CD4-positive, alpha-beta T cell treated with Interleukin-6 for 4 hours (primary cell): ENCODE measurements around the gene HSBP1.
A peak's percentile ranks its signal among the peaks of the same experiment; 100 is the strongest.

ENCODE experiments used
- DNase-seq: peaks from one replicate; pipeline ENCODE4 v3.0.0-alpha.2; 2020; ENCODE audit warnings: mixed read lengths

Gene HSBP1

GRCh38 chr16:83807710-83808572, at the start of gene HSBP1:
Gene HSBP1, plus strand, starts transcription at chr16:83807978. Its CDS starts 99 bp downstream, at chr16:83808077.
- peak; percentile 94 for DNase-seq

DNA sequence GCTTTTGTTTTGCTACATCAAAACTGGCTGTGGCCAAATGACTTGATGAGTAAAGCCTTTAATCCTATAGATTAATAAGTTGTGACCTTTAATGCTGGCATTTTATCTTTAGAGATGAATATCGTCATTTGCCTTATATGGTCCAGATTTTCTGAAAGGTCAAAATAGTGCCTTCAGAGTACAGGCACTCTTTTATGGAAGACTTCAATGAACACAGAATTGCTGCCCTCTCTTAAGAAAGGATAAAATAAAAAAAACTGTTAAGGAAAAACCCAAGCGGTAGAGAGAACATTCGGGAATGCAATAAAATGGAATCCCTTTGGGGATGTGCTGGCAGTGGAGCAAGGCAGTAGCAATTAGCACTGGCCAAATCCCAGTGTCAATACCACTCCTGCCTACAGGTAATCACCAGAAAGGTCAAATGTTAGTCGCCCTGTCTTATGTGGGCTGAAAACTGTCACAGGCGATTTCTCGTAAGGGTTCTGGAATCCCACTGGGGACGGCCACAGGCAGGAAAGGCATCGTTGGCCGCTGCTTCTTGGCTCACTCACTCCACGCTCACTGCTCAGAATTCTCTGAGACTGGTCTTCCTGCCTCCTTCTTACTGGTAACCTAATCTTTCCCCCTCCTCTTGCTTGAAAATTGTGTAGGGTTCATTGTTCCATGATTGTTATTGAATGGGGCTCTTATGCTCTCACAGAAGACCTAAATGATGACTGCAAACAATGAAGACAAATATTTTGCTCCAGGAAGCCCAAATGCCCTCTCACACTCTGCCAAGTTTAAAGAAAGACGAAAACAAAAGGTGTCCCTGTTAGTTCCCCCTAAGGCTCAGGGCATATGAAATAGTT, 45.4 kb upstream of the HSBP1 start:
- no peak for DNase-seq

DNA sequence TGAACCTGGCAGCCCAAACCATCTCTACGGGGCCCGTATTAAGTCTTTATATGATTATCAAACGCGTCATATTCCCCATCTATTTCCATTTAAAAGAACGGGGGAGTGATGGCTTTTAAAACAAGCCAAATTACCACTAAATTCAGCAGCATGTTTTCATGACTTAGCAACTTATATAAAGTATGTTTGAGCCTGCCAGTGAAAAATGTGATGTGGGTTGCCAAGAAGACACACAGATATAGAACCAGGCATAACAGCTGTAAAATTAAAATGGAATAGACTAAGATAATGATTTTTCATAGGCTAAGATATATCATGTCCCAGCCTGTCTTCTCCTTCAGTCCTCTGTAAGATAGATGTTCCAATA, 44.8 kb upstream of the HSBP1 start:
- no peak for DNase-seq

DNA sequence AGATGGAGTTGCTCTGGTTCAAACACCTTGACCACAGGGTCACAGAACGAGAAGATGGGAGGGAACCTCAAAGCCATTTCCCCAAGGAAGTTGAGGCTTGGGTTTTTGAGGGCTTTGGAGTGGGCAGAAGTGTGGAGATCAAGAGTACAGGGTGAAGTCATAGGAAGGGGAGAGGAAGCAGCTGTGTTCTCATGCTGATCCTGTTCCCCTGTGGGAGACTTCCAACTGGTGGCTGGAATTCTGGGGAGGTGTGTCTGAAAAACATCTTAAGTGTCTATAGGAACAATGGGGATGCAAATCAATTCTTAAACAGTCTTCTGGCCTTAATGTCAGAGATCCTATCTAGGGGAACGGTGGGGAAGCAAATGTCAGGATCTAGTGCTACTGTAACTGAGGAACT, 38.8 kb upstream of the HSBP1 start:
- no peak for DNase-seq

DNA sequence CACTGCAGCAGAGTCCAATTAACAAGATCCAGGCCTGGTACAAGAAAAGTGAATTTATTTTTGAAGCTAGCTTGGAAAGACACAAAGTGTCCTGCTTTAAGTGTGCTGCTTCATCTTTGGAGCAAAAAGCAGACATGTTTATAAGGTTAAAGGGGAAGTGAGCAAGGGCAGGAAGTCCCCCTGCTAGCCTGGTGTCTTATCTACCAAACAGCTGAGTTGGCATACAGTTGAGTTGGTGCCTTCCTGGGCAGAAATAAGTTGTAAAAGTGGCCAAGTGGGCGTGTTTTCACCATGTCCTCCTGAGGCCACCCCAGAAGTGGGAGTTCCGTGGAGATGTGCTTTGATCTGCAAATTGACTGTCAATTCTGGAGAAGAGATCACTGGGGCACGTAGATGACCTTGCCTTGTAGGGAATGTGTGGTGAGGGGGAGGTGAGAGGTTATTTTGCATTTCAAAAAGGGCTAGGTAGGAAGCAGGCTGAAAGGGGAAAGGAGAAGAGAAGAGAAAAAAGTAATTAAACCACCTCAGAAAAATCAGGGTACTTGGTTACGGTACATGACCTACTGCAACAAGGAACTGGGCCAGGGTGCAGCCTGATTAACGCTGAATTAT, 38.3 kb upstream of the HSBP1 start:
- DNase-seq = no peak

- DNase-seq = no peak
Measured at GRCh38 chr16:83771306-83771942, 36.4 kb upstream of the HSBP1 start.

- DNase-seq = no peak
Measured at GRCh38 chr16:83772806-83773205, 35.0 kb upstream of the HSBP1 start.

DNA sequence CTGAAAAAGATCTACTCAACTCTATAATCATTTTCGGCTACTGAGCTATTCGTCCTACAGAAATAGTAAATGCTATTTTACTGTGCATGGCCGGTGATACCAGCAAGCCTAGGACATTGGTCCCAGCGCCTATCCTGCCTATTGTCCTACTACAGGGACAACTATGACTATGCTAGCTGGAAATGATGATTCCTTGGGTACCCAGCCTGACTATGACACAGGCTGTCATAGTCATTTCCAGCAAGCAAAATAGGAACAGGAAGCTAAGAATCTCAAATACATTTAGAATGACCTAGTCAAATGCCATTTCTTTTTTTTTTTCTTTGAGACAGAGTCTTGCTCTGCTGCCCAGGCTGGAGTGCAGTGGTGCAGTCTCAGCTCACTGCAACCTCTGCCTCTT, 33.7 kb upstream of the HSBP1 start:
- no peak for DNase-seq

DNA sequence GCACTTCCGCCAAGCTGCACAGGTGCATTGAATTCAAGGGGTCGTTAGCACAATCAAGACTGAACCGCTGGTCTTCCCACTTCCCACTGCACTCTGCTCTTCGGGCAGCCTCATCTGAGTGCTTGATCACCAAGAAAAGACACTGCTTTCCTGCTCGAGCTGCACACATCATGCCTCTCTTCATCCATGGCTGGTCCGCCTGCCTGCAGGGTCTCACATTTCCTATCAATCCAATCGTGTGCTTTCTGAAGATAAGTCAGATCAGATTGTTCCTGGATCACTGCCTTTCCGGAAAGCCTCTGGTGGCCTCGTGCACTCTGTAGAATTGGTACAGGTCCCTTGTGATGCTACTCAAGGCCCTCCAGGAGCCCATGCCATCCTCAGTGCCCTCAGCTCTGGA, 30.8 kb upstream of the HSBP1 start:
- no peak for DNase-seq

DNA sequence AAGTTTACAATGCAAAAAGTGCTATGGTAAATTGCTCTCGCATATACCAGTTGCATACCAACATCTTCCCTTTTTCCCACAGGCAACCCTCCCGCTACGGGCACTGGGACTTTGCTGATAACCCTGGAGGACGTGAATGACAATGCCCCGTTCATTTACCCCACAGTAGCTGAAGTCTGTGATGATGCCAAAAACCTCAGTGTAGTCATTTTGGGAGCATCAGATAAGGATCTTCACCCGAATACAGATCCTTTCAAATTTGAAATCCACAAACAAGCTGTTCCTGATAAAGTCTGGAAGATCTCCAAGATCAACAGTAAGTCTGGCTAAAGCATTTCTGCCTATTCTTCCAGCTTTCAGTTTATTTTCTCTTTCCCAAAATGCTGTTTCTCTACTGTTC, 27.9 kb upstream of the HSBP1 start:
- no peak for DNase-seq

GRCh38 chr16:83785455-83785854, 22.3 kb upstream of the HSBP1 start:
- DNase-seq = no peak

DNA sequence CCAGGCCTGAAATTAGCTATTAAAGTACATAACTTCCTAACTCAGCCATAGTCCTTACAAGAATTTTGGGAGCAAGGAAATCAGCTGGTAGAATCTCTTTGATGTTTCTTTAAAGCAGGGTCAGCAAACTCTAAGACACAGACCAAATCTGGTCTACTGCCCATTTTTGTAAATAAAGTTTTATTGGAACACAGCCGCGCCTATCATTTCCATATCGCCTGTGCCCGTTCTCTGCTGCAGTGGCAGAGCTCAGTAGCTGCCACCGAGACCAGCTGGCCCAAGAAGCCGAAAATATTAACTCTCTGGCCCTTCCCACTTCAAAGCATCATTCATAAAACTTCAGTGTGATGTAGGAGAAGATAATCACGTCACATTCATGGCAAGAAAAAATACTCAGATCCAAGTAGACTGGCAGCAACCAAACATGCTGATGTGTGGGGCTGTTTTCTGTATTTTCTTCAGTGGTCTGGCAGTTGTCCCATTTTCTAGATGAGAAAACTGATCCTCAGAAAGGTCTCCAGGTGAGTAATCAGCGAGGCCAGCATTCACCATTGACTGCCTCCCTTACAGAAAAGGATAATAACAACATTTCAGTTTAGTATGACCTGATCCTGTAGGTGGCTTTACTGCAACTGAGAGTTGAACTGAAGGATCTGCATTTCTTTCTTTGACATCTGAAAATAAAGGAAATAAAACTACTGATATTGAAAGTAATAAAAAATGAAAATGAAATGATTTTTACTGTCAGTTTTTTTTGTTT, 18.0 kb upstream of the HSBP1 start:
- DNase-seq = no peak

- no peak for DNase-seq
Measured at GRCh38 chr16:83791916-83792315, 15.9 kb upstream of the HSBP1 start.

GRCh38 chr16:83792391-83792790, 15.4 kb upstream of the HSBP1 start:
- no peak for DNase-seq

DNA sequence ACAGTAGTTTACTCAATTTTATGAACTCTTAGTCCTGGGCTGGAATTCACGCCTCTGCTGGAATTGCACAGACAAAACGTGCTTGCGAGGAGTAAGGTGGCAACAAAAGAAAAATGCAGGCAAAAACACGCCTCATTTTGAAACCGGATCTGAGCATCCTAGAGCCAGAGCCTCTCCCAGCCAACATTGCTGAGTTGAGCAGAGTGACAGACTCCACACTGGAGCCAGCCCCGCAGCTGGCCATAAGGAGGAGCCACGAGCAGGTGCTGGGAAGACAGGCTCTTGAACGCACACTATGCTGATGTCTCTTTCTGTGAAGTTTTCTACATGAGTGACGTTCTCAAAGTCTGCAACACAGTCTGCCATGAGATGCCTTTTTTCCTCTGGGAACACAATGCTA, 14.6 kb upstream of the HSBP1 start:
- no peak for DNase-seq

DNA sequence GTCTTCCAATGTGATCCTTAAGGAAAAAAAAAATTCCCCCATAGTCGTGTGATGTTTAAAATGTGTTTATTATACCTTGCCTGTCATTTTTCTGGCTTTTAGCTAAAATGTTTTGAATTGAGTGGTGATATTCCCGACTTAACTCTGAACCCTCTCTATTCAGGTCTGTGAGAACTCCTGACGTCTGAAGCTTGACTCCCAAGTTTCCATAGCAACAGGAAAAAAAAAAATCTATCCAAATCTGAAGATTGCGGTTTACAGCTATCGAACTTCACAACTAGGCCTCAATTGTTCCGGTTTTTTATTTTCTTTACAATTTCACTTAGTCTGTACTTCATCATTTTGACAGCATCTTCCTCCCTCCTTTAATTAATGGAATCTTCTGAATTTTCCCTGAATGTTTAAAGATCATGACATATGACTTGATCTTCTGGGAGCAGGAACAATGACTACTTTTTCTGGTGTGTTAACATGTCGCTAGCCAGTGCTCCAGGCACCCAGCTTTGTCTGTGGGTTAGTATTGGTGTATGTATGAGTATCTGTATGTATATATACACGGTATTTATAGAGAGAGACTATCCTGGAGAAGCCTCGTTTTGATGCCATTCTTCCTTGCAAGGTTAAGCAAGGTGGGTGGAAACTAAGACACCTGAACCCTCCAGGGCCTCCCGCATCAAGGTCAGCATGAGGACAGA, 12.8 kb upstream of the HSBP1 start:
- no peak for DNase-seq

- DNase-seq = no peak
Measured at GRCh38 chr16:83797013-83797412, 10.8 kb upstream of the HSBP1 start.

DNA sequence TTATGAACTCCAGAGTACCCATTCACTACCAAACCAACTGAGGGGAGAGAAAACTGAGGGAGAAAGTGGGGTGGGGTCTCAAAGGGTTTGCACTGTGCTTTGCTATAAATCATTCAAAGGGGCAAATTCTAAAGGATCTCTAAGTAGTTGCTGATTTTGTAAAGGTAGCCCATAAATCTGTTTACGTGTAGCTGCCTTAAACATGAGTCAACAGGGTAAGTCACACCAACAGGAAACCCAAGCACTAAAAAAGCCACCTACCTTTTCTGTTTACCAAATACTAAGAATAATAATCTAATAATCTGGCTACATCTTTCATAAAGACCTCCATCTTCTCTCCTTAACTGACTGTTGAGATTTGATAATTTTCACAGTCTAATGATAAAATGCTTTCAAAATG, 8.4 kb upstream of the HSBP1 start:
- DNase-seq = no peak

DNA sequence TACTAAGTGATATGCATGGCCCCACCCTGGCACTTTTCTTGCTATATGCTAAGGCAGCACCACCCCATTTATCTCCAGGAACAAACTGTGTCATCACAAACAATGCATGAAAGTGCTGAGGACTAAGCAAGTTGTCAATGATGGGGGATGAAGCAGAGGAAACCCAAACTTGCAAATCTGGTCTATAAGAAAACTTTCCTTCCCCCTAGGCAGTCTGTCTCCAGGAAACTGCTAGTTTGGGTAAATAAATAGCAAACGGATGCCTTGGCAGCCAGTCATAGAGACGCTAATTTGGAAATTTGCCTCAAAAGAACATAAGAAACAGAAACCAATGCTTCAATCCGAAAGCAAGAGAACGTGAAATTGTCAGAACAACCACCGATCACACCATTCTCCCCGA, 5.6 kb upstream of the HSBP1 start:
- DNase-seq = no peak

GRCh38 chr16:83802554-83803205, 5.1 kb upstream of the HSBP1 start:
- DNase-seq = no peak

DNA sequence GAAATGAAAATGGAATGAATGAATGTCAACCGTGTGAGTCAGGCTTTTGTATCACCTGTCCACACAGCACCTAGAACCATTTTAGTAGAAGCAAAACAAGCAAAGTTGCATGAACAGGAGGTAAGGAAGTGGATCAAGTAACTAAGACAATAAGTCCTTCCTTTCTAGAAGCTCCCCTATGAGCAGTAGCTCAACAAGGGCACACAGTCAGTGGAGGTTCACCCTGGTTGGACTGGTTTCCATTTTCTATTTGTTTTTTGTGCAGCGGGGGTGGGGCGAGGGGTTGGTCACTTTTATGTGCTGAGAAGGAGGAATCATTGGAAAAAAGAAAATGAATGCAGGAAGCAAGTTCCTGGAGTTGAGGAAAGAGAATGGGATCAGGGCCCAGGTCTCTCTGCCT, 4.0 kb upstream of the HSBP1 start:
- DNase-seq = no peak
